ENCODE measurements around the gene CHRNA1.

DNA sequence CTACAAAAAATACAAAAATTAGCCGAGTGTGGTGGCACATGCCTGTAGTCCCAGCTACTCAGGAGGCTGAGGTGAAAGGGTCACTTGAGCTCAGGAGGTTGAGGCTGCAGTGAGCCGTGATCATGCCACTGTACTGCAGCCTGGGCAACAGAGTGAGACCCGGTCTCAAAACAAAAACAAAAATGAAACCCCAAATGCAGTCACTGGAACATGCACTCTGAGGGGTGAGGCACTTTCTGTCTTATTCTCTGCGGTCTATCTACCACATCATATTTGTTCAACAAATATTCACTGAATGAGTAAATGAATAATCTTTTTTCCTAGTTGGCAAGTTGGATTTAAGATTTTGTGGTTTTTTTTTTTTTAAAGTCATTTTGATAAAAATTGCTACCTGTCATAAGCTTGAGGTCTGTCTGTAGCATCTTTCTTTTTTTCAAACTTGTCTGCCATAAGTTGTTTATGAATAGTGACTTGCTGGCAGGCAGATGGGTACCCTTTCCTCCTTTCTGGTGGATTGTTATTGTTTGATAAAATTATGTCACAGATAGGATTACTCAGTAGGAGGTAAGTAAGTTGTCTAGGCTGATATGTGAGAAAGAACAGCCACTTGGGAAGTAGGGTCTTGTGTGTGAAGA lies 11.8 kb downstream of the CHRNA1 start:
- TF ChIP-seq, protein P1, sequence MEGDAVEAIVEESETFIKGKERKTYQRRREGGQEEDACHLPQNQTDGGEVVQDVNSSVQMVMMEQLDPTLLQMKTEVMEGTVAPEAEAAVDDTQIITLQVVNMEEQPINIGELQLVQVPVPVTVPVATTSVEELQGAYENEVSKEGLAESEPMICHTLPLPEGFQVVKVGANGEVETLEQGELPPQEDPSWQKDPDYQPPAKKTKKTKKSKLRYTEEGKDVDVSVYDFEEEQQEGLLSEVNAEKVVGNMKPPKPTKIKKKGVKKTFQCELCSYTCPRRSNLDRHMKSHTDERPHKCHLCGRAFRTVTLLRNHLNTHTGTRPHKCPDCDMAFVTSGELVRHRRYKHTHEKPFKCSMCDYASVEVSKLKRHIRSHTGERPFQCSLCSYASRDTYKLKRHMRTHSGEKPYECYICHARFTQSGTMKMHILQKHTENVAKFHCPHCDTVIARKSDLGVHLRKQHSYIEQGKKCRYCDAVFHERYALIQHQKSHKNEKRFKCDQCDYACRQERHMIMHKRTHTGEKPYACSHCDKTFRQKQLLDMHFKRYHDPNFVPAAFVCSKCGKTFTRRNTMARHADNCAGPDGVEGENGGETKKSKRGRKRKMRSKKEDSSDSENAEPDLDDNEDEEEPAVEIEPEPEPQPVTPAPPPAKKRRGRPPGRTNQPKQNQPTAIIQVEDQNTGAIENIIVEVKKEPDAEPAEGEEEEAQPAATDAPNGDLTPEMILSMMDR (conservative IDR thresholded peaks at IDR 0.05): no peak
- TF ChIP-seq EZH2 (IDR thresholded peaks at IDR 0.05; ENCODE audit: low read depth): no peak

Measured in PC-9 (cell line).